Activated T-helper 1 cell treated with Interleukin-2 at 50 U/mL for 16 hours (primary cell): ENCODE results near the gene AMPD2.
"Not testable (repeated sequence)": the region's sequence is repeated elsewhere in the genome, so short reads cannot be mapped to it uniquely, and the experiment has no call there.

Experiments
- DNase-seq: peaks from one replicate; pipeline ENCODE4 v3.0.0-alpha.2; 2020; ENCODE audit warnings: low read depth

Gene AMPD2

GRCh38 chr1:109652402-109652801 is 32.8 kb downstream of the AMPD2 start:
- DNase-seq: no peak

DNA sequence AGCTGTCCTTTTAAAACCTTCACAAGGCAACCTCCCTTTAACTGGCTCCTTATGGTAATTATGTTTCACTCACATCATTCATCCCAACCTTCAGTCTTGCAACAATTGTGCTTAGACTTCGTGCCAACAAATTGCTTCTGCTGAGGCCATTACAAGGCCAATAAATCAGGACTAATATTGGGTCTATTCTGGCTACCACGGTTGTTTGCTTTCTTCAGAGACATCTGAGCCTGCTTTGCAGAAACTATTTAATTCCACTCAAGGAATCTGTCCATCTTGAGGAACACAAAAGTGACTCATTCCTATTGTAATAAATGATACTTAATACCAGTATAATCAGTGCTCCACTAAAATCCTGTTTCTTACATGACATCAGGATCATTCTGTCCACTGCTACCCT is 33.7 kb downstream of the AMPD2 start:
- DNase-seq: no peak

DNA sequence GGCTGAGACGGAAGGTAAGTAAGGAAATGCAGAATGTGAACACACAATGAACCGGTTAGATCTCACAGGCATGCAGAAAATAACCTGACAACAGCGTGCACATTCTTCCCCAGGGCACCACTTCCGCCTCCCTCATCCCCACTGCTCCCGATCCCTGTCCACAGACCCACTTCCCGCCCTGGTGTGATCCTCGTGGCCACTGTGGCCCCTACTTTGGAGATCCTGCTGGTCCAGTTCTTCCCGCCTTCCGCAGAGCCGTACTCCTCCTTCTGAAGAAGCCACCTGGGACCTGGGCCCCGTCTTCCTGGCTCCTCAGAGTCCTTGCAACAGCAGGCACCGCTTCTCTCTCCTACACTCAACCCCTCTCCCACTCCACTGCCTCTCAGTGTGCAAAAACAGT is 34.9 kb downstream of the AMPD2 start:
- DNase-seq: no peak

DNA sequence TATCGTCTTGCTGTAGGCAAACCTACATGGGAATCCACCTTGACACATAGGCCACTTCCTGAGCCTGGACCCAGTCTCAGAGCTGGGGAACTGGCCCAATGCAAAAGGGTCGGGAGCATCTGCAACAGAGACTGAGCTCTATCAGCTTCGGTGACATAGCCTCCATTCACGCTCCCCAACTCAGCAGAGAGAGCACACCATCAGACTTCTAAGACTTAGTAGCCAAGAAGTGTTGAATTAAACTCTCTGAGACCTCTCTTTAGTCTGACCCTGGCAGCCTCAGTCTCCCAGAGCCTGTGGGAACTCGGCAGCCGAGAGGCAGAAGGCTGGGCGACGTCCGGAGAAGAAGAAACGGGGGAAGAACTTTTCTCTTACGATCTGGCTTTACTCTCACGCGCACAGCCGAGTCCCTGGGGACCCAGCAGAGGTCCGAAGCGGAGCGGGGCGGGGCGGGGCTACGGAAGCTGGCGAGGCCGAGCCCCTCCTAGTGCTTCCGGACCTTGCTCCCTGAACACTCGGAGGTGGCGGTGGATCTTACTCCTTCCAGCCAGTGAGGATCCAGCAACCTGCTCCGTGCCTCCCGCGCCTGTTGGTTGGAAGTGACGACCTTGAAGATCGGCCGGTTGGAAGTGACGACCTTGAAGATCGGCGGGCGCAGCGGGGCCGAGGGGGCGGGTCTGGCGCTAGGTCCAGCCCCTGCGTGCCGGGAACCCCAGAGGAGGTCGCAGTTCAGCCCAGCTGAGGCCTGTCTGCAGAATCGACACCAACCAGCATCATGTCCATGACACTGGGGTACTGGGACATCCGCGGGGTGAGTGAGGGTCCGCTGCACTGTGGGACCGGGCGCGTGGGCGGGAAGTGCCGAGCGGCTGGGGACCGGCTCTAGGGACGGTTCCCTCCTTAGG is 36.2 kb downstream of the AMPD2 start, which contains the start of gene GSTM4:
GSTM4 (plus strand) TSS at position 485 of the 905 bp plus-strand sequence; CDS start at position 776, 291 bp downstream.
- DNase-seq: peak; percentile 51

DNA sequence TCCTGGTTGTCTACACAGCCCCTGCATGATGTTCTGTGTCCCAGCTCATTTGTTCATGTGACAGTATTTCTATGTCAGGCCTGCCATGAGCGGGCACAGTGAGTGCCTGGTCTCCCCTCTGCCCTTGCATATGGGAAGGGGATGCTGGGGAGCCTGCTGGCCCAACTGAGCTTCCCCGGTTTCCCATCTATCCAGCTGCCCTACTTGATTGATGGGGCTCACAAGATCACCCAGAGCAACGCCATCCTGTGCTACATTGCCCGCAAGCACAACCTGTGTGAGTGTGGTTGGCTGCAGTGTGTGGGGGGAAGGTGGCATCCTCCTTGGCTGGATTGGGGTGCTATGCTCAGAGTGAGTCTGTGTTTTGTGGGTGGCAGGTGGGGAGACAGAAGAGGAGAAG is 37.8 kb downstream of the AMPD2 start:
- no peak for DNase-seq

DNA sequence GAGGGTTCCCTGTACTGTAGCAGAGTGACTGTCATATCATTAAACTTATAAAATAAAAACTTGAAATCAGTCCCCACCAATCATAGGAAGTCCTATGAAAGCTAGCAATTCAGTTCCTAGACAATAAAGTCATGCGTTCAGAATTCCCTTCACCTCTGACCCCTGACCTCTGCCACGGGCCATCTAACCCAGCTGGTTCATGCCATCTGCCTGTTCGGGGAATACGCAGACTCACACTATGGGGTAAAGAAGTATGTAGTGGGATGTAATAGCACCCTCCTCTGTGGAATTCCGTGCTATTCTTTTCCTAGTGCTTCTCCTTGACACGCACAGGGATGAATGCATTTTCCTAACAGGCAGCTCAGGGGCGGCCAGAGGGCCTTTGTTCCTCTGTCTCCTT is 38.3 kb downstream of the AMPD2 start:
- no peak for DNase-seq

DNA sequence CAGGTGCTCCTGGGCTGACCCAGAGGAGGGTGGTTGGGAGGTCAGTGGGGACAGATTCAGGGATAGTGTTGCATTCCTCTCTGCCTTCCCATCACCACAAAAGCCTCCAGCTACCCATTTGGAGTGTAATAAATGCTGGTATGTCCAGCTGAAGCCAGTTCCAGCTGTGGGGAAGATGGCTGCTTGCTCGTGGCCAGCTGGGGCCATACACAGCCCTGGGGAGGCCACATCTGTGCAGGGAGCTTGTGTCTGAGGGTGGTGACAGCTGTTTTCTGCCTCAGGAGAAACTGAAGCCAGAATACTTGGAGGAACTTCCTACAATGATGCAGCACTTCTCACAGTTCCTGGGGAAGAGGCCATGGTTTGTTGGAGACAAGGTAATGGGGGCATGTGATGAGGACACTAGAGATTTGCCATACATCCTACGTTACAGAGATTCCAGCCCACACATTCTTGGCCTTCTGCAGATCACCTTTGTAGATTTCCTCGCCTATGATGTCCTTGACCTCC is 39.0 kb downstream of the AMPD2 start:
- no peak for DNase-seq

DNA sequence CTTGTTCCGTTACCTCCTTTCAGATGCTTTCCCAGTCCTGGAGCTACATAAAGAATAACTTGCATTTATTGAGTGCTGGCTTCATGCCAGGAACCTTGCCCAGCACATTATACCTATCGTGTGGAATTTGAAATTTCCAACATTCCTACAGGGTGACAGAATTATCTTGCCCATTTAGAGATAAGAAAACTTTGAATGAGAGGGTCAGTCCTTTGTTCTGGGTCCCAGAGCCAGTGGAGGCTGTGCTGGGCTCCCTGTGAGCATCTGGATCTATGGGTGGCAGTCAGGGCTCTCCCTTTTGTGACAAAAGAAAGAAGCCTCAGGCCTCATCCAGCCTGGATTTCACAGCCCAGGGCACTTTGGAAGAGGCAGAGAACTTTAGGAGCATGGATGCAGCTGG is 39.5 kb downstream of the AMPD2 start:
- DNase-seq: no peak

- DNase-seq: no peak
Observed at GRCh38 chr1:109659997-109660690, 40.5 kb downstream of the AMPD2 start.

GRCh38 chr1:109660691-109661026 is 41.0 kb downstream of the AMPD2 start:
- not testable (repeated sequence) for DNase-seq

GRCh38 chr1:109661391-109661790 is 41.8 kb downstream of the AMPD2 start:
- no peak for DNase-seq

GRCh38 chr1:109664671-109665070 is 45.0 kb downstream of the AMPD2 start:
- DNase-seq: no peak

DNA sequence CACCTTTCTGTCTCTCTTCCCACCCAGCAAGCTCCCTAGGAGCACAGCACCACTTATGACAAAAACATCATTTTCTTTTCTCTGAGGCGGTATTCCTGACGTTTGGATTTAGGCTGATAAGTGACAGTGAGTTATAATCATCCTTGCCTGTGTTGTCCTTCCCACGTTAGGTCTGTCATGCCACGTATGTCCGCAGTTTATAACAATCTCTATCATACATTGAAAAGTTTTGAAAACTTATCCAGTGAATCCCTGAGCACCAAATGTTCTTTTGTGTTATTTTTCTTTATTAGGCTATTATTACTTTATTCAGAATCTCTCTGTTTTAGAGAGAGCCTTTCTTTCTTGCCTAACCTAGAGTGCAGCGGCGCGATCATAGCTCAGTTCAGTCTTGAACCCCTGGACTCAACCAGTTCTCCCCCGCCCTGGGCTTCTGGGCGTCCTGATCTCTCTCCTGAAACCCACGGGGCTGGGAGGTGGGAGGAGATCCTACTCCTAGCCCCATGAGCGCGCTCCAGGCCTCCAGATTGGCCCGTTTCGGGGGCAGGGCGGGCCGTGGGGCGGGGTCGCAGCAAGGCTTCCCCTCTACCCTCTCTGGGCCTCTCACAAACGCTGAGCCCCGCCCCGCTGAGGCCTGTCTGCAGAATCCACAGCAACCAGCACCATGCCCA is 48.0 kb downstream of the AMPD2 start, which contains the start of gene GSTM2:
GSTM2 (plus strand) TSS at position 606 of the 671 bp plus-strand sequence; CDS start at position 665, 59 bp downstream.
- DNase-seq: peak; percentile 68

GRCh38 chr1:109668123-109668775 is 48.6 kb downstream of the AMPD2 start:
- no peak for DNase-seq

GRCh38 chr1:109669246-109669948 is 49.8 kb downstream of the AMPD2 start:
- no peak for DNase-seq

- DNase-seq: not testable (repeated sequence)
Observed at GRCh38 chr1:109669949-109670302, 50.3 kb downstream of the AMPD2 start.

DNA sequence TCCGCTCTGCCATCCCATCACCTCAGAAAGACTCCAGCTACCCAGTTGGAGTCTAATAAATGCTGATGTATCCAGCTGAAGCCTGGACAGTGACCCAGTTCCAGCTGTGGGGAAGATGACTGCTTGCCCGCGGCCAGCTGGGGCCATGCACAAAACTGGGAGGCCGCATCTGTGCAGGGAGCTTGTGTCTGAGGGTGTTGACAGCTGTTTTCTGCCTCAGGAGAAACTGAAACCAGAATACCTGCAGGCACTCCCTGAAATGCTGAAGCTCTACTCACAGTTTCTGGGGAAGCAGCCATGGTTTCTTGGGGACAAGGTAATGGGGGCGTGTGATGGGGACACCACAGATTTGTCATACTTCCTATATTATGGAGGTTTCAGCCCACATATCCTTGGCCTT is 51.4 kb downstream of the AMPD2 start:
- no peak for DNase-seq

GRCh38 chr1:109673861-109674260 is 54.2 kb downstream of the AMPD2 start:
- not testable (repeated sequence) for DNase-seq

DNA sequence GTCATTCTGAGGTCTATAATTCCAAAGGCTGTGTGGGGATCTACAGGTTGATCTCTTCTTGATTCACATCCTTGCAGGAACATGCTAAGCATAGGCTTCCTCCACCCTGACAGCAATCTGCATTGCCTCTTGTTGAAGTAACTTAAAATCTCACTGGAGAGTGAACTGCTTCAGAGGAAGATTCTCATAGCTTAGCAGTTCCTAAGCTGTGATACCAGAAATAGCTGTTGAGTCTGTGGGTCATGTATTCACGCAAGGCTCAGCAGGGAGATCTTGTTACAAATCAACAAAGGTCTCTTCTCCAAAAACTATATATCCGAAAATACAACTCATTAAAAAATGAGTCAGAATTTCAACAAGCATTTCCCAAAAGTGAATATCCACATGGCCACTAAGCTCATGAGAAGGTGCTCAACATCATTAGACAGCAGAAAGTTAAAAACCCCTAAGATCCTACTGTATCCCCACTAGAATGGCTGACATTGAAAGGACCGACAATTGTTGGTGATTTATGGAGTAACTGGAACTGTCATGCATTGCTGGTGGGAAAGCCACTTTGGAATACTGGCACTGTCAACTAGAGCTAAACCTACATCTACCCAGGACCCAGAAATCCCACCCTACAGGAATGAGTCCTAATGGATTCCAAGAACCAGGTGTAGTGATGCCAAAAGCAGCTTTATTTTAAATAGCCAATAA is 57.2 kb downstream of the AMPD2 start:
- not testable (repeated sequence) for DNase-seq

DNA sequence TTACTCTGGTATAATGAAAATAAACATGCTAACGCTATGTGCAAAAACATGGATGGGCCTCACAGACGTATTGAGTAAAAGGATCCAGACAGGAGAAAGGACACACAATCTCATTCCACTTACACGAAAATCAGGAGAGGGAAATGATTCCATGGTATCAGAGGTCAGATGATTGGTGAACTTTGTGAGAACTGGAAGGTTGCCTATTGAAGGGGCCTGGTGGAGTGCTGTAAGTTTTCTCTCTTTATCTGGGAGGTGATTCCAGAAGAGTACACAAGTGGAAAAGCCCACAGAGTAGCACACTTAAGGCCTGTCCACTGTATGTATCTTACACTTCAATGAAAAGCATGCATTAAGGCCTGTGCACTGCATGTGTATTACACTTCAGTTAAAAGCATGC is 57.8 kb downstream of the AMPD2 start:
- DNase-seq: no peak

- DNase-seq: not testable (repeated sequence)
Observed at GRCh38 chr1:109678637-109679036, 59.0 kb downstream of the AMPD2 start.
